ENCODE results near the gene FAM107B.
"Not testable (repeated sequence)": the region's sequence is repeated elsewhere in the genome, so short reads cannot be mapped to it uniquely, and the experiment has no call there.

FAM107B gene

DNA sequence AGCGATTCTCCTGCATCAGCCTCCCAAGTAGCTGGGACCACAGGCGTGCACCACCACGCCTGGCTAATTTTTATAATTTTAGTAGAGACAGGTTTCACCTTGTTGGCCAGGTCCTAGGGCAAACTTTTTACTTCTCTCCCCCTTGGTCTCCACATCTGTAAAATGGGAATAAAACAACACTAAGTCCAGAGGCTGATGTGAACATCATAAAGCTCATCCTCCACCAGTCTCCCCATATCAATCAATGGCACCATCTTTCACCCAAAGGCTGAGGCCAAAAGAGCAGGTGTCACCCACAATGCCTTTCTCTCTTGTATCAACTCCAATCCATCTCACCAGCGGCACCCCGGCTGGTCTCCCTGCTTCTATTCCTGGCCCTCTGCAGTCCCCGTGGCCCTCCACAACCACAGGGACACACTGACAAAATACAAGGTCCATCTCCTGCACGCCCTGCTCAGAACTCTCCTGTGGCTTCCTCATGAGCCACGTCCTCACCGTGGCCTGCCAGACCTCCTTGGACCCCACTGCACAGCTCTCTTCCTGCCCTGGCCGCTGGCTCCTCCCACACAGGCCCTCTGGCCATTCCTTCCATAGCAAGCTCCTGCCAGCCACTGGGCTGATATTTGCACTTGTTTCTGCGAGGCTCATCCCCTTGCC, 179.0 kb downstream of the FAM107B start:
- Histone ChIP-seq H3K4me3 (ENCODE audit: low read depth, low read length) (no peak overlapping the region), H3K36me3 (no peaks in the 10 kb centered on the region), H3K9me3 (ENCODE audit: severe bottlenecking) (no peaks in the 10 kb centered on the region), H3K27ac (no peak overlapping the region), H3K27me3 (ENCODE audit: insufficient read depth, low read depth, severe bottlenecking) (no peaks in the 10 kb centered on the region)
- no peak for DNase-seq
- TF ChIP-seq, protein P1, sequence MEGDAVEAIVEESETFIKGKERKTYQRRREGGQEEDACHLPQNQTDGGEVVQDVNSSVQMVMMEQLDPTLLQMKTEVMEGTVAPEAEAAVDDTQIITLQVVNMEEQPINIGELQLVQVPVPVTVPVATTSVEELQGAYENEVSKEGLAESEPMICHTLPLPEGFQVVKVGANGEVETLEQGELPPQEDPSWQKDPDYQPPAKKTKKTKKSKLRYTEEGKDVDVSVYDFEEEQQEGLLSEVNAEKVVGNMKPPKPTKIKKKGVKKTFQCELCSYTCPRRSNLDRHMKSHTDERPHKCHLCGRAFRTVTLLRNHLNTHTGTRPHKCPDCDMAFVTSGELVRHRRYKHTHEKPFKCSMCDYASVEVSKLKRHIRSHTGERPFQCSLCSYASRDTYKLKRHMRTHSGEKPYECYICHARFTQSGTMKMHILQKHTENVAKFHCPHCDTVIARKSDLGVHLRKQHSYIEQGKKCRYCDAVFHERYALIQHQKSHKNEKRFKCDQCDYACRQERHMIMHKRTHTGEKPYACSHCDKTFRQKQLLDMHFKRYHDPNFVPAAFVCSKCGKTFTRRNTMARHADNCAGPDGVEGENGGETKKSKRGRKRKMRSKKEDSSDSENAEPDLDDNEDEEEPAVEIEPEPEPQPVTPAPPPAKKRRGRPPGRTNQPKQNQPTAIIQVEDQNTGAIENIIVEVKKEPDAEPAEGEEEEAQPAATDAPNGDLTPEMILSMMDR (IDR thresholded peaks at IDR 0.05; ENCODE audit: low read depth, low read length): no peak

GRCh38 chr10:14594878-14595525, 179.7 kb downstream of the FAM107B start:
- H3K9me3 ChIP-seq (ENCODE audit: severe bottlenecking): no peaks in the 10 kb centered on the region
- H3K27ac ChIP-seq: no peak overlapping the region
- DNase-seq: no peak
- H3K36me3 ChIP-seq: no peaks in the 10 kb centered on the region
- TF ChIP-seq, protein P1 (IDR thresholded peaks at IDR 0.05; ENCODE audit: low read depth, low read length): no peak
- no peak overlapping the region for H3K4me3 ChIP-seq (ENCODE audit: low read depth, low read length)
- H3K27me3 ChIP-seq (ENCODE audit: insufficient read depth, low read depth, severe bottlenecking): no peaks in the 10 kb centered on the region

GRCh38 chr10:14593806-14594205, 180.9 kb downstream of the FAM107B start:
- no peaks in the 10 kb centered on the region for H3K9me3 ChIP-seq (ENCODE audit: severe bottlenecking)
- no peak for DNase-seq
- no peaks in the 10 kb centered on the region for H3K27me3 ChIP-seq (ENCODE audit: insufficient read depth, low read depth, severe bottlenecking)
- H3K36me3 ChIP-seq: no peaks in the 10 kb centered on the region
- no peak overlapping the region for H3K27ac ChIP-seq
- TF ChIP-seq, protein P1 (IDR thresholded peaks at IDR 0.05; ENCODE audit: low read depth, low read length): no peak
- H3K4me3 ChIP-seq (ENCODE audit: low read depth, low read length): no peak overlapping the region

DNA sequence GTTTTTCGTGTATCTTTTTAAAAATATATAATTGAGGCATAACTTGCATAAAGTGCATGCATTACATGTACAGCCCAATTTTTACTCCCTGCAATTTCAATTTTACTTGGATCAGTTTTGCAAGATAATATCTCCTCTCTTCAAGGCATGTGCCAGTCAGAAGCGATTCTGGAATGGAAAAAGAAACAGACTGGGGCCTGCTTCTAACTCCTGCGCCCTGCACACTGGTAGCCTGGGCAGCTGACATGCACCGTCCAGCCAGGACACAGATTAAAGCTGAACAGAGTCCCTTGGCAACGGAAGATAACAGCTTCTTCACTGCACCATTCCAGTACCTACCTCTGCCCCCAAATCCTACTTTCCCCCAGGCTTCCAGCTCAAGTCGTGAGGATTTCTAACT, 182.1 kb downstream of the FAM107B start:
- H3K36me3 ChIP-seq: no peaks in the 10 kb centered on the region
- no peaks in the 10 kb centered on the region for H3K27me3 ChIP-seq (ENCODE audit: insufficient read depth, low read depth, severe bottlenecking)
- no peak for DNase-seq
- H3K4me3 ChIP-seq (ENCODE audit: low read depth, low read length): no peak overlapping the region
- TF ChIP-seq, protein P1 (IDR thresholded peaks at IDR 0.05; ENCODE audit: low read depth, low read length): no peak
- H3K27ac ChIP-seq: no peak overlapping the region
- no peaks in the 10 kb centered on the region for H3K9me3 ChIP-seq (ENCODE audit: severe bottlenecking)

GRCh38 chr10:14592026-14592425, 182.7 kb downstream of the FAM107B start:
- Histone ChIP-seq H3K36me3 (no peaks in the 10 kb centered on the region), H3K9me3 (ENCODE audit: severe bottlenecking) (no peaks in the 10 kb centered on the region), H3K27ac (no peak overlapping the region), H3K4me3 (ENCODE audit: low read depth, low read length) (no peak overlapping the region), H3K27me3 (ENCODE audit: insufficient read depth, low read depth, severe bottlenecking) (no peaks in the 10 kb centered on the region)
- no peak for DNase-seq
- TF ChIP-seq, protein P1 (IDR thresholded peaks at IDR 0.05; ENCODE audit: low read depth, low read length): no peak

DNA sequence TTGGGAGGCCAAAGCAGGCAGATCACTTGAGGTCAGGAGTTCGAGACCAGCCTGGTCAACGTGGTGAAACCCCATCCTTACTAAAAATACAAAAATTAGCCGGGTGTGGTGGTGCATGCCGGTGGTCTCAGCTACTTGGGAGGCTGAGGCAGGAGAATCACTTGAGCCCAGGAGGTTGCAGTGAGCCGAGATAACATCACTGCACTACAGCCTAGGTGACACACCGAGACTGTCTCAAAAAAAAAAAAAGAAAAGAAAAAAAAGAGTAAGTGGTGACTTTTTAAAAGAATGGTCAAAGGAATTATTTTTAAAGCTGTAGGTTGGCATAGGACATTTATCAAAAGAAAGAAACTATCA, 185.8 kb downstream of the FAM107B start:
- H3K27me3 ChIP-seq (ENCODE audit: insufficient read depth, low read depth, severe bottlenecking); DNase-seq; H3K27ac ChIP-seq; H3K4me3 ChIP-seq (ENCODE audit: low read depth, low read length); H3K9me3 ChIP-seq (ENCODE audit: severe bottlenecking); H3K36me3 ChIP-seq: not testable (repeated sequence)
